ENCODE results near the gene MYO1D. TPM values are rescaled to one million over a fixed set of nuclear protein-coding genes. Genes with fewer than 3 reads are reported as not detected.

The MYO1D gene
- total RNA-seq, 4 donors from 2014 or later = 70.5 to 92.3 (median 72.7) TPM

DNA sequence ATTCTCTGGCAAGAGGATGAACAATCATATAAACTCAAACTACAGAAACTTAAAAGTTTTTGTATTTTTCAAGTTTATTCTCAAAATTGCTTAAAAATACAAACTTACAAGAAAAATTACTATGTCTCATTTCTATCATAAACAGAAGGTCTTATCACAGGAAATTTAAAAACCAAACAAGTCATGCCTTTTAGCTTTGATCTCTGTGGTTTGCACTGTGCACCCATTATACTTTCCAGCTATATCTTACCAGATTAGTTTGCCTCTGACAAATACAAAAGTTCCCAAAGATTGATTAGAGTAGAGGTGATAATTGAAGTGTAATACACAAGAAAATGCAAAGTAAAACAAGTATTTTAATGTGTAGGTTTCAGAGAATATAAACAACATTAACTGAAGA is 117.4 kb downstream of the MYO1D start:
- peaks cover 9% of the 10 kb centered on the region for H3K36me3 ChIP-seq
- no peaks in the 10 kb centered on the region for H3K4me1 ChIP-seq
- no peaks in the 10 kb centered on the region for H3K27me3 ChIP-seq
- no peak for DNase-seq (ENCODE audit: low spot score in 2 of 2)
- no peak overlapping the region for H3K27ac ChIP-seq
- no peaks in the 10 kb centered on the region for H3K9me3 ChIP-seq
- no peak overlapping the region for H3K4me3 ChIP-seq
- no peak for TF ChIP-seq POLR2A (IDR thresholded peaks at IDR 0.05)
- TF ChIP-seq POLR2AphosphoS5 (IDR thresholded peaks at IDR 0.05) = no peak
- TF ChIP-seq, protein P1, sequence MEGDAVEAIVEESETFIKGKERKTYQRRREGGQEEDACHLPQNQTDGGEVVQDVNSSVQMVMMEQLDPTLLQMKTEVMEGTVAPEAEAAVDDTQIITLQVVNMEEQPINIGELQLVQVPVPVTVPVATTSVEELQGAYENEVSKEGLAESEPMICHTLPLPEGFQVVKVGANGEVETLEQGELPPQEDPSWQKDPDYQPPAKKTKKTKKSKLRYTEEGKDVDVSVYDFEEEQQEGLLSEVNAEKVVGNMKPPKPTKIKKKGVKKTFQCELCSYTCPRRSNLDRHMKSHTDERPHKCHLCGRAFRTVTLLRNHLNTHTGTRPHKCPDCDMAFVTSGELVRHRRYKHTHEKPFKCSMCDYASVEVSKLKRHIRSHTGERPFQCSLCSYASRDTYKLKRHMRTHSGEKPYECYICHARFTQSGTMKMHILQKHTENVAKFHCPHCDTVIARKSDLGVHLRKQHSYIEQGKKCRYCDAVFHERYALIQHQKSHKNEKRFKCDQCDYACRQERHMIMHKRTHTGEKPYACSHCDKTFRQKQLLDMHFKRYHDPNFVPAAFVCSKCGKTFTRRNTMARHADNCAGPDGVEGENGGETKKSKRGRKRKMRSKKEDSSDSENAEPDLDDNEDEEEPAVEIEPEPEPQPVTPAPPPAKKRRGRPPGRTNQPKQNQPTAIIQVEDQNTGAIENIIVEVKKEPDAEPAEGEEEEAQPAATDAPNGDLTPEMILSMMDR (IDR thresholded peaks at IDR 0.05) = no peak
- TF ChIP-seq EP300 (IDR thresholded peaks at IDR 0.05) = no peak

DNA sequence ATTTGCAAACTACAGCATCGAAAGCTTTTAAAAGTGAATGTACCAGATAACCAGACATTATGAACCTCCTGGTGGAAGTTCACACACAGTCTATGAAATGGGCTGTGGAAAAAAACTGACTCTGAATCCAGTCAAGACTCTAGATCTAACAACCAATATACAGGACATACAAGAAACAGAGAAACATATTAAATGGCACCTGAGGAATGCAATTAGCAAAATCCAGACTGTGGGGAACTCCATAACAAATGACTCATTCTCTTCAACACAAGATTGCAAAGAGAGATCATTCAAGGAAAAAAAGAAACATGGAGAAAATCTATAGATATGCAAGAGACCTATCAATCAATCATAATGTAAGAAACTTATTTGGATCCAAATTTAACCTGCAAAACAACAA is 119.0 kb downstream of the MYO1D start:
- Histone ChIP-seq H3K4me1 (no peaks in the 10 kb centered on the region), H3K27me3 (no peaks in the 10 kb centered on the region), H3K36me3 (no peaks in the 10 kb centered on the region), H3K4me3 (no peak overlapping the region), H3K9me3 (no peaks in the 10 kb centered on the region), H3K27ac (no peak overlapping the region)
- WGBS = 89% methylated on average over 1 of the region's 1 CpG
- no peak for DNase-seq (ENCODE audit: low spot score in 2 of 2)
- no peak for TF ChIP-seq POLR2AphosphoS5 (IDR thresholded peaks at IDR 0.05)
- TF ChIP-seq EP300 (IDR thresholded peaks at IDR 0.05) = no peak
- TF ChIP-seq, protein P1 (IDR thresholded peaks at IDR 0.05) = no peak
- TF ChIP-seq POLR2A (IDR thresholded peaks at IDR 0.05) = no peak

DNA sequence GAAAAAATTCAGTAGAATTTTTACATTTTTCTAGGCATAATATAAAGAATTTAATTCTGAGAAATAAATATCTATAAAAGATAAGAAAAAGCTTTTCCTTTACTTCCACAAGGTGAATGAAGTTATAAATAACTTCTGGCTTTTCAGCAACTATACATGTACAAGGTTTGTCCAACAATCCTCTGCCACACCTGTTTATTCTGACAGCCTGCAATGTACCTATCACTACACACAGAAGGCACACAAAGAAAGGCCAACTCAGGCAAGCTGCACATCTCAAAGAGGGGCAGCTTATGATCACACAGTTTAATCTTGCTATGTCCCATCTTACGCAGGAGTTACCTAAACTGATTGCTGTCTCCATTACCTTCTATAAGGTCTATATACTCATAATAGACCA is 120.2 kb downstream of the MYO1D start:
- Histone ChIP-seq H3K27me3 (no peaks in the 10 kb centered on the region), H3K36me3 (no peaks in the 10 kb centered on the region), H3K27ac (no peak overlapping the region), H3K4me3 (no peak overlapping the region), H3K9me3 (no peaks in the 10 kb centered on the region), H3K4me1 (no peaks in the 10 kb centered on the region)
- DNase-seq (ENCODE audit: low spot score in 2 of 2) = no peak
- WGBS = 96% methylated on average over 1 of the region's 1 CpG
- TF ChIP-seq, protein P1 (IDR thresholded peaks at IDR 0.05) = no peak
- no peak for TF ChIP-seq EP300 (IDR thresholded peaks at IDR 0.05)
- TF ChIP-seq POLR2AphosphoS5 (IDR thresholded peaks at IDR 0.05) = no peak
- TF ChIP-seq POLR2A (IDR thresholded peaks at IDR 0.05) = no peak

DNA sequence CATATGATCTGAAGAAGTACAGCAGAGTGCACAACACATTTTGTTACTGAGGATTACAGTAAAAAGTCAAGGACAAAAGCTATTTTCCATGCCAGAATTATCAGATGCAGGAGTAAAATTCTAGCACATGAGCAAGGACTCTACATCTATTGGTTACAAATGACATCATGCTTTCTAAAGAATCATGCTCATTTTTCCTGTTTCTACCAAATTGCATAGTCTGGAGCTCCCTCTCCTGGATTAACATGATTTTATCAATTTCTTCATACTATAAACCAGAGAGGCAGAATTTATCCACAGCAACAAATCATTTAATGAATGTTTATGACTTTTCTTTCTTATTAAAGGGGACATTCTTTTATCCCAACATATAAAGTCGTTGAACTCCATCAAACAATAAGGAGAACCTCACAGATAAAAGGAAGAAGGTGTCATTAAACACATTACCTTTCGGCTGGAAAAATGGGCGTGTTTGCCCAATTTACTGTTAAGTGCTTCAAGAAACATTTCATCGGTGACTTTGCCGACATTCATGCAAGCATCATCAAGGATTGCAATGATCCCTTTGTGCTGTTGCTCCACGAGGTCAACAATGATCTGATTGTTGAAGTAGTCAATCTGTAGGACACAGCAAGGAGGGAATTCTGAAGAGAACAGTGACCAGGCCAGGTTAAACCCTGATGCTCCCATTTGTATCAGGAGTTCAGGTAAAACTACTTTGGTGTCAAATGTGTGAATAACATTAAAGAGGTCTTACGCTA is 121.7 kb downstream of the MYO1D start:
- TF ChIP-seq POLR2A (IDR thresholded peaks at IDR 0.05) = no peak
- TF ChIP-seq, protein P1 (IDR thresholded peaks at IDR 0.05) = peak; percentile 6 to 13
- no peak for TF ChIP-seq EP300 (IDR thresholded peaks at IDR 0.05)
- no peaks in the 10 kb centered on the region for H3K27me3 ChIP-seq
- no peak for DNase-seq (ENCODE audit: low spot score in 2 of 2)

DNA sequence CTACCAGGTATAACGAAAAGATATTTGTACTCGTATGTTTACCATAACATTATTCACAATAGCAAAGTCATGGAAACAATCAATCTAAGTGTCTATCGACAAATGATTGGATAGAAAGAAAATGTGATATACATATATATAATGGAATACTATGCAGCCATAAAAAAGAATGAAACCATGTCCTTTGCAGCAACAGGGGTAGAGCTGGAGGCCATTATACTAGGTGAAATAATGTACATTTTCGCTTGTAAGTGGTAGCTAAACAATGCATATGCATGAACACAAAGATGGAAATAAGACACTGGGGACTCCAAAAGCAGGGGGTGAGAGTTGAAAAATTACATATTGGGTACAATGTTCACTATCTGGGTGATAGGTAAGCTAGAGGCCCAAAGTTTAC is 124.0 kb downstream of the MYO1D start:
- Histone ChIP-seq H3K4me1 (no peaks in the 10 kb centered on the region), H3K27ac (no peak overlapping the region), H3K27me3 (no peaks in the 10 kb centered on the region), H3K9me3 (no peaks in the 10 kb centered on the region), H3K36me3 (peaks cover 3% of the 10 kb centered on the region), H3K4me3 (no peak overlapping the region)
- 96% methylated on average over 4 of the region's 4 CpGs for WGBS
- TF ChIP-seq POLR2A (IDR thresholded peaks at IDR 0.05) (no peak), EP300 (IDR thresholded peaks at IDR 0.05) (no peak), POLR2AphosphoS5 (IDR thresholded peaks at IDR 0.05) (no peak)
- TF ChIP-seq, protein P1 (IDR thresholded peaks at IDR 0.05) = no peak
- DNase-seq (ENCODE audit: low spot score in 2 of 2) = no peak

More for the DNA sequence above, 121.7 kb downstream of the MYO1D start:
- Histone ChIP-seq H3K36me3 (no peaks in the 10 kb centered on the region), H3K27ac (no peak overlapping the region), H3K4me1 (no peaks in the 10 kb centered on the region), H3K4me3 (no peak overlapping the region), H3K9me3 (no peaks in the 10 kb centered on the region)
- WGBS = 78% methylated on average over 7 of the region's 7 CpGs

Measured in suprapubic skin (tissue), 4 donors.